ENCODE measurements around the gene LENEP. TPM values are rescaled to one million over a fixed set of nuclear protein-coding genes. Genes with fewer than 3 reads are reported as not detected.

LENEP gene
- total RNA-seq, 2 experiments from 2014 or later = not detected

DNA sequence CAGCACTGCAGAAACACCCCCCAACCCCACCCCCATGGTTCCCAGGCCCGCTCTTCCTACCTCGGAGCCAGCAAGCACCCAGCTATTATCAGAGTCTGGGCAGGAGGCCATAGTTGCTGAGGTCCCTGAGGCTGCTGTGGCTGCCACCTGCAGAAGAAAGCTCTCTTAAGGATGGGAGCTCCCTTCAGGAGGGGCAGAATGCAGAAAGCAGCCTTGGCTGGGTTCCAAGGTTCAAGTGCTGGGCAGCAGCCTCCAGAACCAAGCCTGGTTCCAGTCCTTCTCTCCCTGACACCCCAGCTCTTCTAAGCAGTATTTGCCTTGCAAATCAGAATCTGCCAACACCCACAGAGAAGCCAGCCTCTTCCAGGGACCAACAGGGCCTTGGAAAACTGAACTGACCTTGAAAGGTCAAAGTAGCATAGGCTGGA lies 39.8 kb upstream of the LENEP start:
- Mint-ChIP-seq H3K4me1 (ENCODE audit: low read depth) (peaks cover 62% of the 10 kb centered on the region), H3K4me3 (peak overlapping the region; percentile 95), H3K9me3 (no peaks in the 10 kb centered on the region), H3K27ac (peak overlapping the region; percentile 96), H3K36me3 (ENCODE audit: low read depth) (peaks cover 68% of the 10 kb centered on the region), H3K27me3 (no peaks in the 10 kb centered on the region)
- DNase-seq (peak in 2 of 14 experiments; percentile 30 to 48), ATAC-seq (ENCODE audit: poor library complexity) (no peak)
- Histone ChIP-seq H3K4me3 (ENCODE audit: low read length) (peak overlapping the region; percentile 69), H3K27ac (ENCODE audit: low read depth in 1 of 2, low read length in 2 of 2) (peak overlapping the region; percentile 100), H3K36me3 (ENCODE audit: insufficient read depth, low read length) (peaks cover 52% of the 10 kb centered on the region), H3K9me3 (ENCODE audit: control insufficient read depth in 1 of 2, insufficient read depth in 1 of 2, low read length in 2 of 2) (no peaks in the 10 kb centered on the region), H3K27me3 (ENCODE audit: control insufficient read depth in 1 of 2, insufficient read depth in 2 of 2, low read length in 2 of 2) (no peaks in the 10 kb centered on the region), H3K4me1 (ENCODE audit: insufficient read depth, low read length) (peaks cover 95% of the 10 kb centered on the region)
- TF ChIP-seq CTCF (IDR thresholded peaks at IDR 0.05) = no peak
- intact Hi-C loops (cut with DNase I, micrococcal nuclease) = loop anchor here in 1 of 2 experiments (2.0 to 10.0 kb wide), 3 partner anchors 29 to 131 kb away; partner anchors contain the start of gene FLAD1
- ChIA-PET POLR2A (interaction anchor here (2.3 to 6.6 kb wide), 3 partner anchors 22 to 64 kb away, joined by 7 to 72 read pairs (median 28); partner anchors contain the start of gene ZBTB7B), CTCF (interaction anchor here (2.9 to 5.3 kb wide), 3 partner anchors 17 to 63 kb away, joined by 15 to 62 read pairs (median 38); partner anchors contain the start of genes CKS1B and PMVK)

DNA sequence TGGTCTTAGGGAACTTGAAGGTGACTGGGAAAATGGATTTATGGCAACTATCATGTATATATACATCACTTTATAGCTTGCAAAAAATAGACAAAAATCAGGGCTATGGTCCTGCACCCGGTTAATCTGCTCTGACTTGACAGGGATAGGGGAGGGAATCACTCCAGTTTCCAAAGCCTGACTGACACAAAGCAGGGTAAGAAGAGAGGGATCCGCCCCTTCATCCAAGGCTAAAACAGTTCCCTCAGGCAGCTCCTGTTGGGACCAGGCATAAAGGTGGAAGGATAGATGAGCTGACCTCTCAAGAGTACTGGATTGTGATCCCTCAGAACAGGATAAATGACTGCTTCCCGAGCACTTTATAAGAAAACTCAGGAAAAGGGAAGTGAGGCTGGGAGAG lies 38.8 kb upstream of the LENEP start:
- Mint-ChIP-seq H3K27ac (peak overlapping the region; percentile 96), H3K4me3 (peak overlapping the region; percentile 95), H3K27me3 (no peaks in the 10 kb centered on the region), H3K4me1 (ENCODE audit: low read depth) (peaks cover 58% of the 10 kb centered on the region), H3K36me3 (ENCODE audit: low read depth) (peaks cover 60% of the 10 kb centered on the region), H3K9me3 (no peaks in the 10 kb centered on the region)
- peak overlapping the region; percentile 69 for H3K4me3 ChIP-seq (ENCODE audit: low read length)
- no peaks in the 10 kb centered on the region for H3K27me3 ChIP-seq (ENCODE audit: control insufficient read depth in 1 of 2, insufficient read depth in 2 of 2, low read length in 2 of 2)
- ChIA-PET POLR2A (interaction anchor here (0.7 to 6.6 kb wide), 19 partner anchors 10 to 490 kb away, joined by 3 to 72 read pairs (median 5); partner anchors contain the start of genes ADAM15, ADAR, CKS1B and FLAD1), CTCF (interaction anchor here (0.6 to 5.3 kb wide), 9 partner anchors 18 to 218 kb away, joined by 3 to 62 read pairs (median 9); partner anchors contain the start of genes CKS1B, KRTCAP2 and PMVK)
- peak overlapping the region; percentile 100 for H3K27ac ChIP-seq (ENCODE audit: low read depth in 1 of 2, low read length in 2 of 2)
- intact Hi-C loops (cut with DNase I, micrococcal nuclease) = loop anchor here in 1 of 2 experiments (2.0 to 10.0 kb wide), 3 partner anchors 28 to 130 kb away; partner anchors contain the start of gene FLAD1
- TF ChIP-seq CTCF (IDR thresholded peaks at IDR 0.05) = no peak
- H3K36me3 ChIP-seq (ENCODE audit: insufficient read depth, low read length) = peaks cover 52% of the 10 kb centered on the region
- ATAC-seq (ENCODE audit: poor library complexity) = no peak
- DNase-seq = no peak
- H3K9me3 ChIP-seq (ENCODE audit: control insufficient read depth in 1 of 2, insufficient read depth in 1 of 2, low read length in 2 of 2) = no peaks in the 10 kb centered on the region
- H3K4me1 ChIP-seq (ENCODE audit: insufficient read depth, low read length) = peaks cover 96% of the 10 kb centered on the region

DNA sequence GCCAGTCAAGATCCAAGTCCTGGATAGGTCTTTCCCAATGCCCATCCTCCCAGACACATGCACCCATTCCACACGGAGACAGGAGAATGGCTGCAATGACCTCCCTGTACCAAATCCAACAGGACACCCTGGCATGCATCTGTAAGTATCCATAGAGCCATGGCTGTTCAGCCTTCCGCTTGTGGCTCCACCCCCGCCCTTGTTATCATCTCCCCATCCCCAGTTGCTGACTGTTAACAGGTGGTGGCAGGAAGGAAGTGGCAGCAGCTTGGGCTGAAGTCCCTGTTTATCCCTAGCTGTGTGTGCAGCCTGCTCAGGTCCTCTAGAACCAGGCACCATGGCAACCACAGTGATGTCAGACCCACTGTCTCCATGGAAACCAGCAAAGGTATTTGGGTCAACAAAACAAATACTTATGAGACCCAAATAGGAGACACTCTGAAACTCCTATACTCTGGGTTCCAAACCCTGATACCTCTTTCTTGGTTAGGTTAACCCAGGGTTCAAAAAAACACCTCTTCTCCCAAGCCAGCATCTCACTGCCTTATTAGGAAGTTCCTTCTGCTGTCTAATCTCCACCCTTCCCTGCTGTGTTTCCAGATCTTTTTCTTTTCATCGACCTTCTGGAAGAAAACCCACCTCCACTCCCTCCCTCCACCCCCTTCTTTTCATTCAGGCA lies 38.2 kb upstream of the LENEP start:
- CTCF ChIA-PET = interaction anchor here (1.0 to 5.3 kb wide), 11 partner anchors 10 to 218 kb away, joined by 3 to 62 read pairs (median 7); partner anchors contain the start of genes CKS1B, KRTCAP2 and PMVK
- peak; percentile 83 for ATAC-seq (ENCODE audit: poor library complexity)
- Mint-ChIP-seq H3K27me3 (no peaks in the 10 kb centered on the region), H3K4me3 (peak overlapping the region; percentile 95), H3K4me1 (ENCODE audit: low read depth) (peaks cover 58% of the 10 kb centered on the region), H3K27ac (peak overlapping the region; percentile 96), H3K9me3 (no peaks in the 10 kb centered on the region), H3K36me3 (ENCODE audit: low read depth) (peaks cover 58% of the 10 kb centered on the region)
- Histone ChIP-seq H3K4me3 (ENCODE audit: low read length) (peak overlapping the region; percentile 69), H3K27ac (ENCODE audit: low read depth in 1 of 2, low read length in 2 of 2) (peak overlapping the region; percentile 100), H3K27me3 (ENCODE audit: control insufficient read depth in 1 of 2, insufficient read depth in 2 of 2, low read length in 2 of 2) (no peaks in the 10 kb centered on the region), H3K36me3 (ENCODE audit: insufficient read depth, low read length) (peaks cover 52% of the 10 kb centered on the region), H3K9me3 (ENCODE audit: control insufficient read depth in 1 of 2, insufficient read depth in 1 of 2, low read length in 2 of 2) (no peaks in the 10 kb centered on the region), H3K4me1 (ENCODE audit: insufficient read depth, low read length) (peaks cover 96% of the 10 kb centered on the region)
- POLR2A ChIA-PET = interaction anchor here (0.7 to 6.6 kb wide), 27 partner anchors 9 to 1322 kb away, joined by 3 to 72 read pairs (median 5); partner anchors contain the start of genes ADAM15, ADAR, CHTOP and CKS1B
- peak; percentile 81 to 99 (median 90) for DNase-seq
- no peak for TF ChIP-seq CTCF (IDR thresholded peaks at IDR 0.05)
- intact Hi-C loops (cut with DNase I, micrococcal nuclease) = loop anchor here (1.0 to 10.0 kb wide), 6 partner anchors 18 to 130 kb away; partner anchors contain the start of genes CKS1B (in 1 of the 2) and FLAD1 (in 1 of the 2)

Measured in CD4-positive, alpha-beta T cell (primary cell).